ENCODE results near the gene MORF4L1. TPM values are rescaled to one million over a fixed set of nuclear protein-coding genes. Genes with fewer than 3 reads are reported as not detected.

Gene MORF4L1
- total and polyA plus RNA-seq, 2 donors (not counting 1 experiment from before 2014, with no cell fraction given) = 268 to 710 TPM

DNA sequence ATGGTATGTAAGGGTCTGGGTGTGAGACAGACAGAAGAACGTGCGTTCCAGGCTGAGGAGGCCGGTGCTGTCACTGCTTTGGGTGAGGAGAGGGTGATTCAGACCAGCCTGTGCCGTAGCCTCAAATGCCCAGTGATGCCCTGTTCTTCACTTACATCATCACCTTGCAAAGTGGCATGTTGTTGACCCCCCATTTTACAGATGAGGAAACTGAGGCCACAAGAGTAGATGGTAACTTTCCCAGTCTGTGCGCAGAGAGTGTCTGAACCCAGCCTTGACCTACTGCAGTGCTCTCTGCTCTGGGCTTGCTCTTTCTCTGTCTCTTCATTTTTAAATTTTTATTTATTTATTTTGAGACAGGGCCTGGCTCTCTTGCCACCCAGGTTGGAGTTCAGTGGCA lies 73.8 kb downstream of the MORF4L1 start:
- Histone ChIP-seq H3K27ac (ENCODE audit: insufficient read depth, low read length) (no peak overlapping the region), H3K4me3 (replicated peaks in 1 of 4; ENCODE audit: control extremely low read depth in 1 of 4, insufficient read depth in 1 of 4, low read depth in 3 of 4, low read length in 4 of 4) (no peak overlapping the region), H4K20me1 (ENCODE audit: control insufficient read depth, extremely low read depth, insufficient read depth, low read length) (no peaks in the 10 kb centered on the region), H3K36me3 (ENCODE audit: control insufficient read depth, insufficient read depth, low read length) (no peaks in the 10 kb centered on the region), H2AFZ (ENCODE audit: low read length) (no peak overlapping the region), H3K4me1 (ENCODE audit: control insufficient read depth, extremely low read depth, insufficient read depth, low read length) (no peaks in the 10 kb centered on the region), H3K79me2 (ENCODE audit: control insufficient read depth, insufficient read depth, low read length) (no peaks in the 10 kb centered on the region), H3K4me2 (ENCODE audit: extremely low read depth, insufficient read depth, low read length) (no peak overlapping the region), H3K27me3 (ENCODE audit: control insufficient read depth, insufficient read depth, low read length) (peaks cover 6% of the 10 kb centered on the region), H3K9ac (ENCODE audit: insufficient read depth, low read length) (no peak overlapping the region), H3K9me3 (ENCODE audit: control insufficient read depth, insufficient read depth, low read depth, low read length) (no peaks in the 10 kb centered on the region)
- DNase-seq (ENCODE audit: low read depth in 2 of 2) = no peak
- TF ChIP-seq EZH2 (IDR thresholded peaks at IDR 0.05; ENCODE audit: low read length, missing control alignments) = no peak
- TF ChIP-seq, protein P1, sequence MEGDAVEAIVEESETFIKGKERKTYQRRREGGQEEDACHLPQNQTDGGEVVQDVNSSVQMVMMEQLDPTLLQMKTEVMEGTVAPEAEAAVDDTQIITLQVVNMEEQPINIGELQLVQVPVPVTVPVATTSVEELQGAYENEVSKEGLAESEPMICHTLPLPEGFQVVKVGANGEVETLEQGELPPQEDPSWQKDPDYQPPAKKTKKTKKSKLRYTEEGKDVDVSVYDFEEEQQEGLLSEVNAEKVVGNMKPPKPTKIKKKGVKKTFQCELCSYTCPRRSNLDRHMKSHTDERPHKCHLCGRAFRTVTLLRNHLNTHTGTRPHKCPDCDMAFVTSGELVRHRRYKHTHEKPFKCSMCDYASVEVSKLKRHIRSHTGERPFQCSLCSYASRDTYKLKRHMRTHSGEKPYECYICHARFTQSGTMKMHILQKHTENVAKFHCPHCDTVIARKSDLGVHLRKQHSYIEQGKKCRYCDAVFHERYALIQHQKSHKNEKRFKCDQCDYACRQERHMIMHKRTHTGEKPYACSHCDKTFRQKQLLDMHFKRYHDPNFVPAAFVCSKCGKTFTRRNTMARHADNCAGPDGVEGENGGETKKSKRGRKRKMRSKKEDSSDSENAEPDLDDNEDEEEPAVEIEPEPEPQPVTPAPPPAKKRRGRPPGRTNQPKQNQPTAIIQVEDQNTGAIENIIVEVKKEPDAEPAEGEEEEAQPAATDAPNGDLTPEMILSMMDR (conservative IDR thresholded peaks at IDR 0.05 in 1 of 2, IDR thresholded peaks at IDR 0.05 in 1 of 2; ENCODE audit: low read depth in 1 of 2, low read length in 2 of 2) = no peak

DNA sequence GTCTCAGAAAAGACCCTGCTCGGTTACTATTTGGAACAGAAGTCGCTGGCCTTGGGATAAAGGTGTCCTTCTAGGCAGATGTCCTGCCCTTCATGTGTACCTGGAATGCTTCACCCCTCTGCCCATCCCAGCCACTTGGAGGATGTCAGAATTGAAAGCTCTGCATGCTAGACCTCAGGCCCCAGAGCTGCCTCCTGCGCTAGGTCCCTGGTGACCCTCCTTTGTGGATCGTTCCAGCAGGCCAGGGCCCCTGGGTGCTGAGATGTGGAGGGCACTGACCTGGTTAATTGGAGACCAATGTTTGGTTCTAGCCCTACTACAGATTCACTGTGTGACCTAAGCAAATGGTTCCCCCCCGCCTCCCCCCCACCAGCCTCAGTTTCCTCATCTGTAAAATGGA lies 74.8 kb downstream of the MORF4L1 start:
- Histone ChIP-seq H4K20me1 (ENCODE audit: control insufficient read depth, extremely low read depth, insufficient read depth, low read length) (no peaks in the 10 kb centered on the region), H3K9ac (ENCODE audit: insufficient read depth, low read length) (no peak overlapping the region), H3K9me3 (ENCODE audit: control insufficient read depth, insufficient read depth, low read depth, low read length) (no peaks in the 10 kb centered on the region), H3K4me3 (replicated peaks in 1 of 4; ENCODE audit: control extremely low read depth in 1 of 4, insufficient read depth in 1 of 4, low read depth in 3 of 4, low read length in 4 of 4) (no peak overlapping the region), H3K27me3 (ENCODE audit: control insufficient read depth, insufficient read depth, low read length) (peaks cover 6% of the 10 kb centered on the region), H2AFZ (ENCODE audit: low read length) (no peak overlapping the region), H3K79me2 (ENCODE audit: control insufficient read depth, insufficient read depth, low read length) (no peaks in the 10 kb centered on the region), H3K4me2 (ENCODE audit: extremely low read depth, insufficient read depth, low read length) (no peak overlapping the region), H3K36me3 (ENCODE audit: control insufficient read depth, insufficient read depth, low read length) (no peaks in the 10 kb centered on the region), H3K4me1 (ENCODE audit: control insufficient read depth, extremely low read depth, insufficient read depth, low read length) (no peaks in the 10 kb centered on the region), H3K27ac (ENCODE audit: insufficient read depth, low read length) (no peak overlapping the region)
- no peak for TF ChIP-seq EZH2 (IDR thresholded peaks at IDR 0.05; ENCODE audit: low read length, missing control alignments)
- TF ChIP-seq, protein P1 (conservative IDR thresholded peaks at IDR 0.05 in 1 of 2, IDR thresholded peaks at IDR 0.05 in 1 of 2; ENCODE audit: low read depth in 1 of 2, low read length in 2 of 2) = no peak
- DNase-seq (ENCODE audit: low read depth in 2 of 2) = no peak

Other genes with a start within 250 kb of the MORF4L1 start
- gene CHRNB4, start 231.7 kb upstream of the MORF4L1 start, total RNA-seq = not detected in 2 replicates
- not detected in 2 replicates for gene CHRNB4, start 231.7 kb upstream of the MORF4L1 start, polyA plus RNA-seq
- gene ADAMTS7, start 61.4 kb upstream of the MORF4L1 start, total RNA-seq = 5.1 and 7.9 TPM in 2 replicates
- gene ADAMTS7, start 61.4 kb upstream of the MORF4L1 start, polyA plus RNA-seq = 1.8 and 7.9 TPM in 2 replicates
- 6.9 and 34.2 TPM in 2 replicates for gene CTSH, start 72.2 kb downstream of the MORF4L1 start, total RNA-seq
- gene CTSH, start 72.2 kb downstream of the MORF4L1 start, polyA plus RNA-seq = 5.3 and 10.0 TPM in 2 replicates
- not detected in 2 replicates for gene RASGRF1, start 217.9 kb downstream of the MORF4L1 start, total RNA-seq
- 0.02 and 0.09 TPM in 2 replicates for gene RASGRF1, start 217.9 kb downstream of the MORF4L1 start, polyA plus RNA-seq